GM19468 (cell line): ENCODE measurements around the gene PDGFB.

Experiments
- ATAC-seq: cut with Tn5 transposase; IDR thresholded peaks from one replicate; pipeline ENCODE4 v1.9.1; 2021; ENCODE audit warnings: mild to moderate bottlenecking, moderate library complexity, moderate number of reproducible peaks; ENCODE audit not compliant: unreplicated experiment; ENCODE audit errors: extremely low read depth

PDGFB gene

DNA sequence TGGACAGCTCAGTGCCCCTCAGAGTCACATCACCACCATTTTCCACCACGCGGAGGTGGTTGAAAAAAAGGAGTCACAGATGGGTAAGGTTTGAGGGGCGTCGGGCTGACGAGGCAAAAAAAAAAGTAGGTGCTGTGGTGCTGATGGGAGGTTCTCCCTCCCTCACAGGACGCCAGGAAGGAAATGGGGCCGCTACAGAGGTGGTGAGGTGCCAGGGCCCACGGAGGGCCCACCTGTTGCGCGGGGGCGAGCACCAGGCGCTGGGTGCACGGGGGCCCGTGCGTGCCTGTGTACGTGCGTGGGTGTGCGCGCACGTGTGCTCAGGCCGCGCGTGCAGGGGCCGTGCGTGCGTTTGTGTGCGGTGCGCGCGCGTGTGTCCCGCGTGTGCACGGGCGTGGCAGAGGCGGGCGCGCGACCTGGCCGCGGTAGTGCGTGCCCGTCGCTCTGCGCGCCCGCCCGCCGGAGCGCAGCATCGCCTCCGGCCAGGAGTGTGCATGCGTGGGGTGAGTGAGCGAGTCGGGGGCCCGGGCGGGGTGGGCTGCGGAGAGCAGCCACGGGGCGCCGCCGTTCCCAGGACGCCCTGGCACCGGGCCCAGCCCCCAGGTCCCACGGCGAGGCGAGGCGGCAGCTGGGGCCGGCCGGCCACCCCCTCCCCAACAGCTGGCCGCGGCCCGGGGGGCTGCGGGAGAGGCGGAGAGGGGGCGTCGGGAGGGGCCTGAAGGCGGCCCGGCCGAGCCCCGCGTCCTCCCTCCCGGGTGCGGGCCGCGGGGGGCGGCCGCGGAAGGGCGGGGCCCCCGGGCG lies 2.8 kb downstream of the PDGFB start:
- ATAC-seq, result no peak

DNA sequence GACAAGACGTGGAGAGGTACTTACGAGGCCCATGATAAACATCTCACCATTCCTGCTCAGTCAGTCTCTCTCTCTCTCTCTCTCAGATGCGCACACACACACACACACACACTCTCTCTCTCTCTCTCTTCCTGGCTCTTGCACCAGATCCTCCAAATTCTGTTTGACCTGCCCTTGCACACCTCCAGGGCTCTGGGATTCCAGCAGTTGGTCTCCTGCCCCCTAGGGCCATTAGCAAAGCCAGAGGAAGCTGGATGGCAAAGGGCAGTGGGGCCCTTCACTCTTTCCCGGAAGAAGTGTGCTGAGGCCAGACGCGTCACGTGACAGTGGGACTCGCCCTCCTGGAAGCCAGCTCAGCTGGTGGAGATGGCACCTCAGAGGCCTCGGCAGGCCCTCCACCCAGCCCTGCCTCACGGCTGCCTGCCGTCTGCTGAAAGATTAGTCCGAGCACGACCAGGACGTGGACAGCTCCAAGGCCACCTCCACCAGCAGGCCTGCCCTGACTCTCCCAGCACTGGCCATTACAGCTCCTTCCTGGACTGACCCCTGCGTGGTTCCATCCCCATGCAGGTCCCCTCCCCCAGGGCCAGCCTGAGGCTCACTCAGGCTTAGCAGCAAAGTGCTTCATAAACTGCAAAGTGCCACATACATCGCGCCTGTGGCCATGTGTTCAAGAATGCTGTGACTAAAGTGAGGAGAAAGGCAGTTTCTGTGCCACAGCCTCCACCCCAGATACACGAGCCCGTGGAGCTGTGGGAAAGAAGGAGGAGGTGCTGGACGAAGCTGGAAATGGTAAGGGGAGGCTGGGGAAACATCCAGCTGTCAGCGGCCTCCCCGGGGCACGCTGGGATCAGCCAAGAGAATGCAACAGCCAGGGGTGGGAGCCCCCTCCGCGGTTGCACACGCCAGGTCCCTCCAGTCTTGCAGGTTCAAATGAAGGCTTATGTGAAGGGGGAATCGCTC lies 3.7 kb downstream of the PDGFB start:
- no peak for ATAC-seq

DNA sequence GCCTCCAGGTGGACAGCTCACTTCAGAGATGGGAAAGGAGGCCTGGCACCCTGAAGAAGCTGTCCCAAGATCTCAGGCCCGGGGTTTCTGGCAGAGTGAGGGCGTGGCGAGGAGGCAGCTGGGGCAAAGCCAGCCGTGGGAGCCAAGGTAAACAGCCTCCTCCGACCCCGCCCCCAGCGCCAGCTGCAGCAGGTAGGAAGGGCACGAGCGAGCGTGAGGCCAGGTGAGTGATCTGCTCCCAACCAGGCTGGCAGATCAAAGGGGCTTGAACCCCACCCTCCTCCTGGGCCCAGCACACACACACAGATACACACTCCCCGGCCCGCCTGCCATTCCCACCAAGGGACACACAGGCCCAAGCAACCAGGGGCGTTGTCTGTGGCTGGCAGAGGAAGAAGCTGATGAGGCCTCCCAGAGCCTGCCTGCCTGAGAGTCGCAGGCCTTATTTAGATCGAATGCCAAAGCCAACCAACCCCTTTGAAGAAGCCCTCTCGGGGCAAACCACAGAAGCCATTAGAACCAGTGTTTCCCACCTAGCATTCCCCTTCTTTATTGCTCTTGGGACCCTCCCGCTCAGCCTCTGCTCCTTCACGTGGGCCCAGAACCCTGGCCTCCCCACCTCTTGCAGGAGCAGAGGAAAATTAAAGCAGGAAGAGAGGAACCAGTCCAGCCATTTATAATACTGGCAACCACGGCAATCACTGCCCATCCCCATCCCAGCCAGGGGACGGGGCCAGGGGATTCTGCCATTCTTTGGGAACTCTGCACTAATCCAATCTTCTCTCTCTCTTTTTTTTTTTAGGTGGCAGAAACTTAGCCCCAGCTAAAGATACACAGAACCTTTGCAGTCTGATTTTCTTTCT lies 5.0 kb downstream of the PDGFB start:
- no peak for ATAC-seq

DNA sequence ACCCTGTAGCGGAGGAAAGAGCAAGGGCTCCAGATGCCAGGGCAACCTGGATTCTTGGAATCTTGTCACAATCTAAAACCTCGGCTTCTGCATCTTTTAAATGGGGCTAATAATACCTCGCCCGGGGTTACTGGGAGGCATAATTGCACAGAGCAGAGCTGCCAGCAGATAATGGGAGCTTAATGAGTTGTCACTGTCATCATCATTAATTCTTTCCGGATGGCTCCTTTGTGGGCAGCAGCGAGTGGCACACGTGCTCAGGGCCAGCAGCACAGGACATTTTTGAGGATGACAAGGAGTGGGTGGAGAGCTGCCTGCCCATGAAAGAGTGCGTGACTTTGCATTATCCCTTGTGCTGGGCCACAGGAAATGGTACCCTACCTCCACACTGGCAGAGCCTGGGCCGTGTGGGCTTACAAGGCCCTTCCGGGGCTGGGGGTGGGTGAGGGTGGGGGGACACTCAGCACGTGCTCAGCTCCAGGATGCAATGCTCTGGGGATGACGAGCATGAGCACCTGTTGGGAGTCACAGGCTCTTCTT lies 5.7 kb downstream of the PDGFB start:
- no peak for ATAC-seq

DNA sequence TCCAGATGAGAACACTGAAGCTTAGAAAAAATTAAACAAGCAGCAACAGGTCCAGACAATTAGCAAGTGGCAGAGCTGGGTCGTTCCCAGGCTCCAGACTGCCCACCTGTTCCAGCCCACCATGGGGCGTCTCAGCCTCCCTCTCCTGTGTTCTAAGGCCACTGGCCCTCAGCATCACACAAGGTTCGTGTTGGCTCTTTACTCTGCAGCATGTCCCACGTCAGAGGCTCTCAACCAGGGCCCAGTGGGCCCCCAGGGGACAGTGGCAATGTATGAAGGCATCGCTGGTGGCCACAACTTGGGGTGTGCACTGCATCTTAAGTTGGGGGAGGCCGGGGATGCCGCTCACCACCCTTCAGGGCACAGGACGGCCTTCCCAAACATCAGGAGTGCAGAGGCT lies 6.2 kb downstream of the PDGFB start:
- no peak for ATAC-seq

DNA sequence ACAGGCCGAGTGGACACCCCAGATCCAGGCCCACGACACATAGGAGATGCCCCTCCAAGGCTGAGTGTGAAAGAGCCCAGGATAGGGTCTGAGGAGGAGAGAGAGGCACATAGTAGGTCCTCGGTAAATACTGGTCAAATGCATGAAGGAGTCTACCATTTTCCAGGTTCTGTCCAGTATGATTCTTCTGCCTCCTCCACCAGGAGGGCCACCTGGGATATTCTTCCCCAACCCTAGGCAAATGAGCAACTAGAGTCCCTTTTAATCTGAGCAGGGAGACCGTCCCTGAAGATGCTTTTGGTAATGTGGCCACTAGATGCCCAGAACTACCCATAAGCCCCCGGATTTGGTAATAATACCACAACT lies 6.7 kb downstream of the PDGFB start:
- no peak for ATAC-seq

DNA sequence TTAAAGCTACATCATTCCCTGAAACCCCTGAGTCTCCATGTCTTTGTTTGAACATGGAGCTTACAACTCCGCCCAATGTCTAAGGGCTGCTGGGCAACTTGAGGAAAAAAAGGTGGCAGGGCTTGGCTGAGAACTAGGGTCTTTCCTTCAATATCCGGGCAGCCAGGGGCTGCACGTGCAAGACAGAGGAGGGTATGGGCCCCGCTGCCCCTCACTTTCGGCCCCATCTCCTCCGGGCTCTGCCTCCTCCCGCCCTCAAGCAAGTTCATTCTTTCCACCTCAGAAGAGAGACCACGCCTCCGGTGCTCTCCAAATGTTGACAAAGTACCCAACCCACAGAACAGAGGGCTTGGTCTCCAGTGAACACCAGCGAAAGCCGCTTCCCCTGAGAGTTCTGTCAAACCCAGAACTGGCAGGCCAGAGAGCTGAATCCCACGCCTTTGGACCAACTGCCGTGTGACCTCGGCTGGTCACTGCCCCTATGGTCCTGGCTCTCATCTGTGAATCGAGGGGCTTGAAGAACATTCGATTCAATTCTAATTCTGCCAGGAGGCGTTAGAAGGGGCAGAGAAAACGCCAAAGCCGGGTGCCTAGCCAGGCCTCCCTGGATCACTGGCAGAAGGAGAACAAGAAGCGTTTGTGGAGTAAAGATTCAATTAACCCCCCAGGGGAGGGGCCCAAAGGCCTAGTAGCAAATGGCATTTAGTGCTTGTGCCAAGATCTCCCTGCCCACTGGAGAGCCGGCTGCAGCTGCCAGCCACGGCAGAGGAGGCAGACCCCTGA lies 7.3 kb downstream of the PDGFB start:
- ATAC-seq, result no peak

DNA sequence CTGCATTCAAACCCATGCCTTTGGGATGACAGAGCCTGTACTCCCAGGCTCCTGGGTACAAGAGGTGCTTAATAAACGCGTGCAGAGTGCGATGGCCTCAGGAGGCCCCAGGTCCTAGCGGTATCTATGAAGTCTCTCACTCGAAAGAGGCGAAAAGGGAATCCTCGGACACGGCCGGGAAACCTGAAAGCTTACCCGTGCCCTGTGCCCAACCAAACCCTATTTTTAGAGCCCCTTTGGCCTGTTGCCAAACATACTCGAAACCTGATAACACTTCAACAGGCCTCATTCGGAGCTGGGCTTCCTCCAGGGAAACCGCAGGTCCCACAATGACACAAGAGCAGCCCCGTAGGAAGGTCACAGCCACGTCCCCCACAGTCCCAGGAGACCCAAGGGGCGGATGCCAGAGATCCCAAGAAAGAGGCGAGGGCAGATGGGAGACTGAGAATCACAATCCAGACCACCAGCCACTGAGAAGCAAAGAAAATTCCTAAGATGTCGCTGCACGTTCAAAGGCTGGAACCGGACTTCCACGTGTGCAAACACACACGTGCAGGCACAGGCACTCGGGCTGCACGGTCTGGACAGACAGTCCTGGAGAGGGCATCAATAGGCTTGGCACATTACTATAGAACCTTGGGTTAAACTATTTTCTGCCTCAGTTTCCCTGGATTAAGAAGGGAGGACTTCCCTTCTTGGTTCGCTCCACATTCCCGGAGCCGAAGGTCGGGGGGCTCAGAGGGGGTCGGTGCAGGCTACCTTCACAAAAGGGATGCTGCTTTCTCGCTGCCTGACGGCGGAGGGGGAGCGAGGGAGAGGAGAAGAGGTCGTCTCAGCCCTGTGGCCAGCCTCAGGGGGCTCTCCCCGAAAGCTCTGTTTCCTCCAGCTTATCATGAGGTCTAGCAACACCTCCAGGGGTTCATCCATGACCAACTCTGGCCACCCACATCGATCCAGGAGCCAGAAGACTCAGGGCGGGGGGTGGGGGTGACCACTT lies 8.2 kb downstream of the PDGFB start:
- ATAC-seq, result no peak

DNA sequence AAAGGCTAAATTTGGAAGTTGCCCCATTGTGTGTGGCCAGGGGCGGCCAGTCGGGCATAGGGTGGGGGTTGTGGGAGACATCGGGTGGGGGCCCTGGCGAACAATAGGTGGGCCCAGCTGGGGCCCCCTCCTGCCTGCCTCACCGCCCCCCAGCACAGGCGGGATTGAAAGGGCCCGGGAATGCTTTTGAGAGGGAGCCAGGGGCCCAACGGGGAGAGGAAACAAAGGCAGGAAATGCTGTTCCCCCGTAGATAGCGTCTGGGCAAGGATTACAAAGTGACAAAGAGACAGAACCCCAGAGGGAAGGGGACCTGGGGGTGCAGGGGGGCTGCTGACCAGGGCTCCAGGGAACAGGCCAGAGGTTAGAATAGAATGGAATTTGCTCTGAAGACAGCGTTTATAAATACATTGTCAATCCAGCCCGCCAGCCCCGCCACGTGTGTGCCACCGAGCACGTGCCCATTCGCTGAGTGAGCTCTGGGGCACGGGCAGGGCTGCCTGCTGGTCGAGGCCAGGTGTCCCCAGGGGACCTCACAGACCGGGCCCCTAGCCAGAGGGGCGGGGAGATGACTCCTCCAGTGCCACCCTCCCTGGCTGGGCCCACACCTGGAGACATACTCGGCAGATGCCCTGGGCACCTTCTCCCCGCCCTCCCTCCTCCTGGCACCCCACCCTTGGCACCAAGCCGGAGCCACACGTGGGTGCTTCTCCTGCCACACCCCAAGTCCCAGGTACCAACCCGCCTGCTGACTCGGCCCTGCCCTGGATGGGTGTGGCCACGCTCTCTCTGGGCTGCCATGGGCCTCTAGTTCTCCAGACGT lies 9.7 kb downstream of the PDGFB start:
- ATAC-seq, result no peak

DNA sequence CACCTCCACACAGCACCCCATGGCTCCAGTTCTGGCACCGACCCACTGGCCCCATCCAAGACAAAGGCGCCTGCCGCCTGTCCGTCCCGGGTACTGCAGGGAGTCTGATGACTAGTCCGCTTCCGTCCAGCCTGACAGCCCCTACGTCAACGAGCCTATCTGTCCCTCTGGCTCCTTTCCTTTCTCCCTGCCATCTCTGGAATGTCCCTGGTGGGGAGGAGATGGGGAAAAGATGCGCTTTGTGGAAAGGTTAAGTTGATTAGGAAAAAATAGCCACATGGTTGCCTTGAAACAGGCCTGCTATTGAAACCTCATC lies 10.4 kb downstream of the PDGFB start:
- no peak for ATAC-seq

DNA sequence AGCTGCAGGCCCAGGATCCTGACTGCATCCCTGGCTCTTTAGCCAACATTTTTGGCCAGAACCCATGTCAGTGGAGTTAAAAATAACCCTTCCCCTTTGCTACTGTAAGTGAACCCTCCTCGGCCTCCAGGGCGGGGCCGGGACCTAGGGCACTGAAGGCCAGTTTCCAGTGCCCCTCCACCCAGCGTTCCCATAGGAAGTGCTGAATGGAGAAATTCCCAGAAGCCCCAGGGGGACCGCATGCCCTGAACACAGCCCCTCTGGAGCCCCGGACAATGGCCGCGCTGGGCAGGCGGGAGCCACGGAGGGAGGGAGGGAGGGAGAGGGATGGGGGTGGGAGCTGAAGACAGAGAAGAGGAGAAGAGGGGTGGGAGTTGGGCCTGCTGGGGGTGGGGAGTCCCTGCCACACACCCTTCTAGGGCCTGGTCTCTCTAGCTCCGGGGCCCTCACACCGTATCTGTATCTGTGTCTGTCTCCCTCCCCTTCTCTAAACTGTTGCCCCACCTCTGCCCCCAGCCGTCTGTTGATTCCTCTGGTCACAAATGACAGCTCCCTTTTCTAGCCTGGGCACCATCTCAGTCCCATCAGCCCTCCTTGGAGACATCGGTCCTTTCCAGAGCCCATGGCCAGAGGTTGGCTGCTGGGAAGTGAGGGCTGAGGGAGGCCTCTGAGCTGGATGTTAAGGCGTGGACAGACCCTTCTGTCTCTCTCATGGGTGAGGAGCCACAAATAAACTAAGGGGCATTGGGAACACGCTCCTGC lies 10.9 kb downstream of the PDGFB start:
- no peak for ATAC-seq

DNA sequence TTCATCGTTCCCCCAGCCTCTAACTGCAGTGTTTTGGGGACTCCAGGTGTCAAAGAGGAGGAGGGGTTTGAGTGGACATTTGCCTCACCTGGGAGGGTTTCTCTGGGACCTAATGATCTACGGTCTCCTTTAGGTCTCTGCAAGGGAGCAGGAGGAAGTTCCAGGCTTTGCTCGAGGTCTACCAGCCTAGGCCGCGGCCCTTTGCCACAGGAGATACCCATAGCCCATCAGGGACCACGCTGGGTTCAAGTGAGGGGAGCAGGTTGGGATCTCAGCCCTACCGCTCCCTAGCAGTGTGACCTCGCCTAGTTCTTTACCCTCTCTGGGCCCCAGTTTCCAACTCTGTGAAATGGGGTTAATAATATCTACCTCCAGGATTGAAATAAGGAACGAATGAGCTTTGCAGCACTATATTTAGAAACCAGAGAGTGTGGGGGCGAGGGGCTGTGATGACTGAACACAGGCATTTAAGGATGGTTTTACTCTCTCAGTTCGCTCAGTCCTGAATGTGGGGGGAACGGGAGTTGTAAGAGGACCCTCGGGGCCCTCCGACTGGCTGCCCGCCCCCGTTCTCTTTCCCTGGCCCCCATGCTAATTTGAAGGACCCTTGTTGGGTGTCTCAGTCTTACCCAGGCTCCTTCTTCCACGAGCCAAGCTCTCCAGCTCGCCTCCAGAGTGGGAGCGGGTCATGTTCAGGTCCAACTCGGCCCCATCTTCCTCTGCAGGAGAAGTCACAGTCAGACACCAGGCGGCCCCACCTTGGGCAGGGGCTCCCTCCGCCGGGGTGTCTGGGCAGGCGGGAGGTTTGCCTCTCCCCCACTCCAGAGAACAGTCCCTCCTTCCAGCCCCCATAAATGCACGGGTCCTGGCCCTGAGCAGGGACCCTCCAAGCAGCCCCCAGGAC lies 11.7 kb downstream of the PDGFB start:
- no peak for ATAC-seq

DNA sequence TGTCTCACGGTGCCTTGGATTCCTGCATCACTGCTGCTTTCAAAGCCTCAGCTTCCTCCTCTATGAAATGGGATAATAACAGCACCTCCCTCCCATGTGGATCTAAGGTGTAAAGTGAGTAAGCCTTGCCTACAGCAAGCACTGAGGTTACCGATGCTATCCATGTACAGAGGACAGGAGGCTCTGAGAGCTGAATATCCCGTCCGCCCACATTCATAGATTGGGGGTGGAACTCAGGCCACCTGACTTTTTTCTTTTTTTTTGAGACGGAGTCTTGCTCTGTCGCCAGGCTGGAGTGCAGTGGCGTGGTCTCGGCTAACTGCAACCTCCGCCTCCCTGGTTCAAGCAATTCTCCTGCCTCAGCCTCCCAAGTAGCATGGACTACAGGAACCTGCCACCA lies 12.5 kb downstream of the PDGFB start:
- ATAC-seq, result no peak

DNA sequence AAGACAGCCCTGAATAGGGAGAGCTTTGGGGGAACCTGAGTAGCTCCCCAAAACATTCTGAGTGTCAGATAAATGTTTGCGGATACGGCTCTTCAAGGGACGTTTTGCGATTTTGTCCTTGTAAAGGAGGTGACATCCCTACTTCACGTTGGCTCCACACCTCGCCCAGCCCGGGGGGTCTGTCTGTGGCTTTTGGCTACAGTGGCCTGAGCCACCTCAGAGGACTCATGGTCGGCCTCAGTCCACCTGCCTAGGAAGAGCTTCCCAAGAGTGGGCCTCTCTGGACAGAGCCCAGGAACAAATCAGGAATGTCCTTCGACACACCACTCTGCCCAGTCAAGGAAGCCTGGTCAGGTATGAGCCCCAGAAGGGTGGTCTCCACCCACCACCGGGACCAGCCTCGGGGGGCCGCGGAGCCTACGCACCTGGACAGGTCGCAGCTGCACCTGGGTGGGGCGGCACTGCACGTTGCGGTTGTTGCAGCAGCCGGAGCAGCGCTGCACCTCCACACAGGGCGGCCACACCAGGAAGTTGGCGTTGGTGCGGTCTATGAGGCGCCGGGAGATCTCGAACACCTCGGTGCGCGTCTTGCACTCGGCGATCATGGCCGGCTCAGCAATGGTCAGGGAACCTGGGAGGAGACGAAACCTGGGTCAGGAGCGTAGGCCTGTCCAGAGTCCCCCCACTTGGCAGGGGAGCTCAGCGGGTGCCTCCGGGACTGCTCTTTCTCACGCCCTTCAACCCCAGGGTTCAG lies 13.4 kb downstream of the PDGFB start:
- ATAC-seq, result no peak
